Astrocyte (in vitro differentiated cells and primary cell): Measurements from ENCODE around the gene SH3GL3. TPM values are rescaled to one million over a fixed set of nuclear protein-coding genes. Genes with fewer than 3 reads are reported as not detected.

ENCODE experiments used
- DNase-seq: peaks from one replicate; pipeline ENCODE4 v3.0.0-alpha.2; 2010; ENCODE audit warnings: low read depth
- FAIRE-seq: peaks from 2 replicates; lab custom pipeline; 2011; peaks lifted over from hg19 to GRCh38; lab: Jason Lieb, UNC
- H2AFZ ChIP-seq: 2 replicates; pipeline ENCODE4 v1.6.0; 2012; ENCODE audit warnings: low read depth, low read length, inconsistent platforms
- H3K27ac ChIP-seq: 2 replicates; pipeline ENCODE4 v1.5.1; 2011; ENCODE audit warnings: low read depth, low read length, inconsistent platforms
- H3K27me3 ChIP-seq: 2 replicates; pipeline ENCODE4 v1.6.0; 2011; ENCODE audit warnings: low read length, inconsistent platforms; ENCODE audit not compliant: insufficient read depth
- H3K36me3 ChIP-seq: 2 replicates; pipeline ENCODE4 v1.5.1; 2011; ENCODE audit warnings: low read length, inconsistent platforms; ENCODE audit not compliant: insufficient read depth
- H3K4me1 ChIP-seq: 2 replicates; pipeline ENCODE4 v1.5.1; 2011; ENCODE audit warnings: low read length, inconsistent platforms; ENCODE audit not compliant: insufficient read depth
- H3K4me2 ChIP-seq: 2 replicates; pipeline ENCODE4 v1.6.0; 2012; ENCODE audit warnings: low read length, inconsistent platforms
- H3K4me3 ChIP-seq: 2 replicates; pipeline ENCODE4 v1.5.1; 2011; ENCODE audit warnings: low read depth, mild to moderate bottlenecking, low read length, inconsistent platforms; ENCODE audit not compliant: insufficient read depth
- H3K79me2 ChIP-seq: 2 replicates; pipeline ENCODE4 v1.6.0; 2012; ENCODE audit warnings: mild to moderate bottlenecking, low read length, inconsistent platforms; ENCODE audit not compliant: insufficient read depth
- H3K9ac ChIP-seq: 2 replicates; pipeline ENCODE4 v1.6.0; 2012; ENCODE audit warnings: mild to moderate bottlenecking, low read length, inconsistent platforms
- H3K9me3 ChIP-seq: 2 replicates; pipeline ENCODE4 v1.5.1; 2012; ENCODE audit warnings: low read depth, mild to moderate bottlenecking, low read length, inconsistent platforms; ENCODE audit not compliant: insufficient read depth
- H4K20me1 ChIP-seq: 2 replicates; pipeline ENCODE4 v1.6.0; 2012; ENCODE audit warnings: low read length, inconsistent platforms; ENCODE audit not compliant: insufficient read depth
- H3K27ac Mint-ChIP-seq: one replicate; pipeline ENCODE4 v1.8.0; 2021; ENCODE audit warnings: mild to moderate bottlenecking, mixed read lengths; ENCODE audit not compliant: unreplicated experiment
- H3K27me3 Mint-ChIP-seq: one replicate; pipeline ENCODE4 v1.8.0; 2021; ENCODE audit warnings: low read depth, mixed read lengths; ENCODE audit not compliant: unreplicated experiment
- H3K36me3 Mint-ChIP-seq: one replicate; pipeline ENCODE4 v1.8.0; 2021; ENCODE audit warnings: low read depth, mixed read lengths; ENCODE audit not compliant: unreplicated experiment
- H3K4me1 Mint-ChIP-seq: one replicate; pipeline ENCODE4 v1.8.0; 2021; ENCODE audit warnings: low read depth, mixed read lengths; ENCODE audit not compliant: unreplicated experiment
- H3K4me3 Mint-ChIP-seq: one replicate; pipeline ENCODE4 v1.8.0; 2021; ENCODE audit warnings: mild to moderate bottlenecking, moderate library complexity, mixed read lengths; ENCODE audit not compliant: unreplicated experiment
- H3K9me3 Mint-ChIP-seq: one replicate; pipeline ENCODE4 v1.8.0; 2021; ENCODE audit warnings: mild to moderate bottlenecking, mixed read lengths; ENCODE audit not compliant: unreplicated experiment
- CTCF ChIP-seq: IDR thresholded peaks from 2 replicates; pipeline ENCODE4 v1.5.1; 2011; ENCODE audit warnings: low read depth, mild to moderate bottlenecking, inconsistent platforms, low read length, moderate library complexity; ENCODE audit not compliant: insufficient read depth
- EZH2 ChIP-seq: IDR thresholded peaks from 2 replicates; pipeline ENCODE4 v1.6.1; 2012; ENCODE audit warnings: mild to moderate bottlenecking, low read length, inconsistent platforms; ENCODE audit not compliant: insufficient read depth
- total RNA-seq: library from RNA; stranded (reverse); gene quantifications from 2 replicates; pipeline ENCODE4 v1.2.1, GENCODE V29; 2021

SH3GL3 gene
- total RNA-seq, 1 donor from 2014 or later: 2.7 TPM

- no peak overlapping the region for H3K27ac ChIP-seq
- FAIRE-seq (no peak), DNase-seq (no peak)
- Mint-ChIP-seq H3K4me1 (peaks cover 24% of the 10 kb centered on the region), H3K4me3 (no peak overlapping the region), H3K36me3 (no peaks in the 10 kb centered on the region), H3K9me3 (peaks cover 1% of the 10 kb centered on the region), H3K27me3 (no peaks in the 10 kb centered on the region), H3K27ac (no peak overlapping the region)
- H3K36me3 ChIP-seq: no peaks in the 10 kb centered on the region
- no peak overlapping the region for H3K4me2 ChIP-seq
- no peaks in the 10 kb centered on the region for H4K20me1 ChIP-seq
- H2AFZ ChIP-seq: no peak overlapping the region
- H3K79me2 ChIP-seq: no peaks in the 10 kb centered on the region
- H3K27me3 ChIP-seq: no peaks in the 10 kb centered on the region
- TF ChIP-seq EZH2: no peak
- no peak for TF ChIP-seq CTCF
- no peak overlapping the region for H3K9ac ChIP-seq
- H3K4me1 ChIP-seq: no peaks in the 10 kb centered on the region
- no peak overlapping the region for H3K4me3 ChIP-seq
- no peaks in the 10 kb centered on the region for H3K9me3 ChIP-seq
Measured at GRCh38 chr15:83477808-83478537, 30.8 kb downstream of the SH3GL3 start.

DNA sequence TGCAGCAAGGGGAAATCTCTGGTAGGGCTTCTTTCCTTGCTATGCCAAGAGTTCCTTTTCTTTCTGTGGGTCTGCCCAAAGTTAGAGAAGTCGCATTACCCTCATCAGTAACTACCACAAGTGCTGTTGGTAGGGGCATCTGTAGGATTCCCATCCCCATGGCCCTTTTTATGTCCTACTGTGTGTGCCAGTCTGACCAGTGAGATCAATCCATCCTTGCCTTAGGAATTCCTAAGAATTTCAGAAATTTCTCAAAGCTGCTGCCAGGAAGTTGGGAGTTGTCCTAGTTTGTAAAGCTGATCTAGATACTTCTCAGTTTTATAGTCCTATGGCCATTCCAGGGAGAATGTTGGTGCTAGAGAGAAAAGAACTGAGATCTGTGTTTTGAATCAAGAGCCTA is 36.5 kb downstream of the SH3GL3 start:
- H3K9me3 Mint-ChIP-seq: peaks cover 11% of the 10 kb centered on the region
- no peaks in the 10 kb centered on the region for H3K36me3 Mint-ChIP-seq
- no peaks in the 10 kb centered on the region for H4K20me1 ChIP-seq
- H3K4me1 ChIP-seq: no peaks in the 10 kb centered on the region
- no peaks in the 10 kb centered on the region for H3K79me2 ChIP-seq
- peaks cover 6% of the 10 kb centered on the region for H3K9me3 ChIP-seq
- H3K4me3 ChIP-seq: no peak overlapping the region
- no peak for TF ChIP-seq EZH2
- no peak for TF ChIP-seq CTCF
- H3K4me3 Mint-ChIP-seq: no peak overlapping the region
- no peak for DNase-seq
- H3K4me1 Mint-ChIP-seq: no peaks in the 10 kb centered on the region
- H3K4me2 ChIP-seq: no peak overlapping the region
- no peak for FAIRE-seq
- no peaks in the 10 kb centered on the region for H3K27me3 Mint-ChIP-seq
- H3K27ac Mint-ChIP-seq: no peak overlapping the region
- H2AFZ ChIP-seq: no peak overlapping the region
- no peak overlapping the region for H3K27ac ChIP-seq
- H3K27me3 ChIP-seq: no peaks in the 10 kb centered on the region
- no peak overlapping the region for H3K9ac ChIP-seq
- no peaks in the 10 kb centered on the region for H3K36me3 ChIP-seq

DNA sequence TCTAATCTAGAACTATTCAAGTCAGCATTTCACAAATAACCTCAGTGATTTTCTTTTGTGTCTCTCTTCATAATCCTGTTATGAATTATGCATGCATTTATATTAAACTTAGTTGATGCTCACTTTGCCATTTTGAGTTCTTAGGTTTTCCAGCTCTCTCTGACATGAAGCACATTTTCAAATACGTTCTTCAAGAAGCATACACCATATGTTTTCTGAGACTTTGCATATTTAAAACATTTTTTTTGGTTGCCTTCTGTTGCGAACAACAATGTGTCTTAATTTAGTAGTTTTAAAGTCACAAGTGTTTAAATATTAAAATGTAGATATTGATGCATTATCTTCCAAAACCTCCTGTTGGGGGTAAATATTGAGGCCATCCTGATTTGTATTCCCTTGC is 37.5 kb downstream of the SH3GL3 start:
- Histone ChIP-seq H3K4me2 (no peak overlapping the region), H3K4me1 (no peaks in the 10 kb centered on the region), H2AFZ (no peak overlapping the region), H3K27me3 (no peaks in the 10 kb centered on the region), H4K20me1 (no peaks in the 10 kb centered on the region), H3K27ac (no peak overlapping the region), H3K4me3 (no peak overlapping the region), H3K9ac (no peak overlapping the region), H3K9me3 (peaks cover 6% of the 10 kb centered on the region), H3K79me2 (no peaks in the 10 kb centered on the region), H3K36me3 (no peaks in the 10 kb centered on the region)
- DNase-seq (no peak), FAIRE-seq (no peak)
- H3K36me3 Mint-ChIP-seq: peaks cover 3% of the 10 kb centered on the region
- TF ChIP-seq CTCF (no peak), EZH2 (no peak)
- peaks cover 11% of the 10 kb centered on the region for H3K9me3 Mint-ChIP-seq
- H3K4me3 Mint-ChIP-seq: no peak overlapping the region
- H3K4me1 Mint-ChIP-seq: no peaks in the 10 kb centered on the region
- no peak overlapping the region for H3K27ac Mint-ChIP-seq
- peaks cover 4% of the 10 kb centered on the region for H3K27me3 Mint-ChIP-seq
